ENCODE results near the gene GABRB1. TPM values are rescaled to one million over a fixed set of nuclear protein-coding genes. Genes with fewer than 3 reads are reported as not detected.

Gene GABRB1
- total RNA-seq, 1 donor from 2014 or later: not detected

DNA sequence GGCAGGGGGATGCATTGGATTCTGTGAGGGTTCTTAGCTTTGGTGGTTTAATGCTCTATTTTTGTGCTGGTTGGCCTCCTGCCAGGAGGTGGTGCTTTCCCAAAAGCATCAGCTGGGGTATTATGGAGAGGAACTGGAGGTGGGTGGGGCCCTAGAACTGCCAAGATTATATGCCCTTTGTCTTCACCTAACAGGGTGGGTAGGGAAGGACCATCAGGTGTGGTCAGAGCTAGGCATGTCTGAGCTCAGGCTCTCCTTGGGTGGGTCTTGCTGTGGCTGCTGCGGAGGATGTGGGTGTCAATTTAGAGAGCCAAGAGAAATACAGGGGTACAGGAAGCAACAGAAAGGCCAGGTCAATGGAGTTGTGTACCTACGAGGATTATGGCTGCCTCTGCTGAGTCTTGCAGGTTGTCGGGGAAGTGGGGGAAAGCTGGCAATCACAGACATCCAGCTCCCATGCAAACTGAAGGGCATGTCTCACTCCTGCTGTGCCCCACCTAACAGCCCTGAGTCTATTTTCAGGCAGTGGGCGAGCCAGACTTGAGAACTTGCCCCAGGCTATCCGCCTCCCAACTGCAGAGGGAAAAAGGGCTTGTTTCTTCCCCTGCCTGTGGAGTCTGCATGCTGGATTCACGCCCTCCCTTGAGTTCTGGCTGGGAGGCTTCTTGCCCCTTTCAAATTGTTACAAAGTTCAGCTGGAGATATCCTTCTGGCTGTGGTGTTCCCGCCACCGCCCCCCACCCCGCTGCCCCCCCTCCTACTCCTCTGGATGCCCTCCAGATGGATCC is 220.2 kb downstream of the GABRB1 start:
- Mint-ChIP-seq H3K27me3 (peaks cover 4% of the 10 kb centered on the region), H3K36me3 (ENCODE audit: low read depth) (no peaks in the 10 kb centered on the region), H3K9me3 (peaks cover 10% of the 10 kb centered on the region), H3K4me3 (no peak overlapping the region), H3K4me1 (no peaks in the 10 kb centered on the region), H3K27ac (no peak overlapping the region)
- ATAC-seq (ENCODE audit: low read depth) (no peak), DNase-seq (no peak)
- ChIA-PET POLR2A (no interaction called here), CTCF (no interaction called here)
- intact Hi-C loops (cut with micrococcal nuclease): no loop called here
- TF ChIP-seq, protein P1, sequence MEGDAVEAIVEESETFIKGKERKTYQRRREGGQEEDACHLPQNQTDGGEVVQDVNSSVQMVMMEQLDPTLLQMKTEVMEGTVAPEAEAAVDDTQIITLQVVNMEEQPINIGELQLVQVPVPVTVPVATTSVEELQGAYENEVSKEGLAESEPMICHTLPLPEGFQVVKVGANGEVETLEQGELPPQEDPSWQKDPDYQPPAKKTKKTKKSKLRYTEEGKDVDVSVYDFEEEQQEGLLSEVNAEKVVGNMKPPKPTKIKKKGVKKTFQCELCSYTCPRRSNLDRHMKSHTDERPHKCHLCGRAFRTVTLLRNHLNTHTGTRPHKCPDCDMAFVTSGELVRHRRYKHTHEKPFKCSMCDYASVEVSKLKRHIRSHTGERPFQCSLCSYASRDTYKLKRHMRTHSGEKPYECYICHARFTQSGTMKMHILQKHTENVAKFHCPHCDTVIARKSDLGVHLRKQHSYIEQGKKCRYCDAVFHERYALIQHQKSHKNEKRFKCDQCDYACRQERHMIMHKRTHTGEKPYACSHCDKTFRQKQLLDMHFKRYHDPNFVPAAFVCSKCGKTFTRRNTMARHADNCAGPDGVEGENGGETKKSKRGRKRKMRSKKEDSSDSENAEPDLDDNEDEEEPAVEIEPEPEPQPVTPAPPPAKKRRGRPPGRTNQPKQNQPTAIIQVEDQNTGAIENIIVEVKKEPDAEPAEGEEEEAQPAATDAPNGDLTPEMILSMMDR (IDR thresholded peaks at IDR 0.05): no peak

DNA sequence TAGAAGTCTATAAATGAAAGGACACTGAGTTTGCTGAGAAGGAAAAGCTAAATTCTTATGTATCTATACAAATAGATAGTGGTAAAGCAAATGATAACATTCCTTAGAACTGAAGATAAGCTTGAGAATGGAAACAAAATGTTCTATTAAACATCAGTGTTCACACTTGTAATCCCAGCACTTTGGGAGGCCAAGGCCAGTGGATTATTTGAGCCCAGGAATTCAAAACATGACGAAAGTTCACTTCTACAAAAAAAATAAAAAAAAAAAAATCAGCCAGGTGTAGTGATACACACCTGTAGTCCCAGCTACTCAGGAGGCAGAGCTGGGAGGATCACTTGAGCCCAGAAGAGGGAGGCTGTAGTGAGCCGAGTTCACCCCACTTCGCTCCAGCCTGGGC is 232.4 kb downstream of the GABRB1 start:
- no peaks in the 10 kb centered on the region for H3K27me3 Mint-ChIP-seq
- no peaks in the 10 kb centered on the region for H3K4me1 Mint-ChIP-seq
- intact Hi-C loops (cut with micrococcal nuclease): no loop called here

DNA sequence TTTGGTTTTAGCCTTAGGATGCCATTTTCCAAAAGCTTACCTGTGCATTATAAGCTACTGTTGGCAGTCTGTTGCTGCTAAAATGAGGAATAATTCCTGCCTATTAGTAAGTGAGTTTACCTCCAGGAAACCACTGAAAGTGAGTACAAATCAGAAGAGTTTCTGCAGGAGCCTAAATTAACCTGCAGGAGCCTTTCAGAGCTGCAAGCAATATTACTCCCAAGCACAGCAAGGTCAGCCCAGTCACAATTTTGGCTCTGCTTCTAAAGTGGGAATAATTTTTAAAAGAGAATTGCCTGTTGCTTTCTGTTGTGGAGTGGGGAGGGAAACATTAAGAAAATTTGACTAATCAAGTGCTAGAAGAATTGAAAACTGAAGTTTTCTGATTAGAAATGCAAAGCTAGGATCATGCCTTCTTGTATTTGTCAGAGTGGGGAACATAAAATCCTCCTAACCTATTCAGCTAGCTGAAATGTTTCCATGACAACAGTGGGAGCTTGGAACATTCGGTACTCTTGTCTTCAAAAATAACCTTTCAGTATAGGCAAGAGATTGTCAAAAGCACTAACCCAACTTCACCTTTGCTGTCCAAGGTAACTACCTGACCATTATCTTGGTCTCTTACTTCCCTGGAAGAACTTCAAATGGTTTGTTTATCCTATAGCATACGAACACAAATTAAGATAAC is 239.0 kb downstream of the GABRB1 start:
- ChIA-PET POLR2A (no interaction called here), CTCF (no interaction called here)
- Mint-ChIP-seq H3K4me1 (no peaks in the 10 kb centered on the region), H3K27me3 (peaks cover 4% of the 10 kb centered on the region), H3K36me3 (ENCODE audit: low read depth) (no peaks in the 10 kb centered on the region), H3K27ac (no peak overlapping the region), H3K9me3 (no peaks in the 10 kb centered on the region), H3K4me3 (no peak overlapping the region)
- TF ChIP-seq, protein P1 (IDR thresholded peaks at IDR 0.05): no peak
- intact Hi-C loops (cut with micrococcal nuclease): no loop called here
- ATAC-seq (ENCODE audit: low read depth): no peak
- no peak for DNase-seq

More for the DNA sequence above, 232.4 kb downstream of the GABRB1 start:
- Mint-ChIP-seq H3K4me3 (no peak overlapping the region), H3K36me3 (ENCODE audit: low read depth) (no peaks in the 10 kb centered on the region), H3K9me3 (no peaks in the 10 kb centered on the region), H3K27ac (no peak overlapping the region)
- DNase-seq: no peak
- no peak for ATAC-seq (ENCODE audit: low read depth)
- TF ChIP-seq, protein P1 (IDR thresholded peaks at IDR 0.05): no peak
- CTCF ChIA-PET: no interaction called here
- POLR2A ChIA-PET: no interaction called here

DNA sequence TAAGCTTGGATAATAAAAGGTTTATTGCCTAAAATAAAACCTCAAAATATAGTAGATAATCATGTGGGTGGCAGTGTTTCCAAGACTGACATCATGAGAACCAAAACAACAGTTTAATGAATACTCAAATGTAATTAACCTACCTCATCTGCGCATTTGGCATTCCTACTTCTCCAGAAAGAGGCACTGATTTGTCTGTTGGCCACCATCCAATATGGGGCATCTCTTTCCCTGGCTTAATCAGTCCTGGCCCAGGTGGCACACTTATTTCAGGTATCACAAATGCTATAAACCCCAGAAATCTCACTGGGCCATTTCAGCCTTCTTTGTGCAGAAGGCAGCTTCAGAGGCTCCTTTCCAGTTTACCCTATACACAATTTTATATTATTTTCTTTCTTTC is 239.9 kb downstream of the GABRB1 start:
- intact Hi-C loops (cut with micrococcal nuclease): no loop called here

DNA sequence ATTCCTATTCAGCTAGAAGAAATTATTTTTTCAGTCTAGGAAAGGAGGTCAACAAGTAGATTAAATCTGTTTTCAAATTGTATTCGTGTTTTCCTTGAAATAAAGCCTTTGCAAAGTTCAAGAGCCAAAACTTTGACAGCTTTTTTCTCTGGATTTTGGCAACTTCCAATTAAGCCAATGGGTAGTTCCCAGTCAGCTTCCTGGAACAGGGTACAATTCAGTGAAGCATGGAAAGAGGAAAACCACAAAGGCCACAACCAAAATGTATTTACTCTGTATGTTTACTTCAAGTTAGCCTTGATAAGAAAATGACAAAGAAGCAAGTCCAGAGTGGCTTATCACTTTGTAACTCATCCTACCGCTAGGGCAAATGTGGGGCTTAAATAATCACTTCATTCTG is 243.5 kb downstream of the GABRB1 start:
- POLR2A ChIA-PET: no interaction called here
- H3K27me3 Mint-ChIP-seq: peaks cover 4% of the 10 kb centered on the region
- TF ChIP-seq, protein P1 (IDR thresholded peaks at IDR 0.05): no peak
- H3K9me3 Mint-ChIP-seq: peaks cover 2% of the 10 kb centered on the region
- no peak for ATAC-seq (ENCODE audit: low read depth)
- no peaks in the 10 kb centered on the region for H3K36me3 Mint-ChIP-seq (ENCODE audit: low read depth)
- no peaks in the 10 kb centered on the region for H3K4me1 Mint-ChIP-seq
- intact Hi-C loops (cut with micrococcal nuclease): no loop called here
- no peak overlapping the region for H3K27ac Mint-ChIP-seq
- no peak overlapping the region for H3K4me3 Mint-ChIP-seq
- CTCF ChIA-PET: no interaction called here
- DNase-seq: no peak

More for the DNA sequence above, 239.9 kb downstream of the GABRB1 start:
- TF ChIP-seq, protein P1 (IDR thresholded peaks at IDR 0.05): no peak
- ChIA-PET POLR2A (no interaction called here), CTCF (no interaction called here)
- DNase-seq: no peak
- no peaks in the 10 kb centered on the region for H3K36me3 Mint-ChIP-seq (ENCODE audit: low read depth)
- no peaks in the 10 kb centered on the region for H3K9me3 Mint-ChIP-seq
- peaks cover 4% of the 10 kb centered on the region for H3K27me3 Mint-ChIP-seq
- no peak overlapping the region for H3K4me3 Mint-ChIP-seq
- H3K27ac Mint-ChIP-seq: no peak overlapping the region
- ATAC-seq (ENCODE audit: low read depth): no peak
- no peaks in the 10 kb centered on the region for H3K4me1 Mint-ChIP-seq

All from activated B cell treated with CpG ODN at 0.5 μM for 24 hours (primary cell).